Hematopoietic multipotent progenitor cell treated with erythropoietin and hydrocortisone succinate and interleukin-3 and kit ligand, for 6 days (in vitro differentiated cells): Measurements from ENCODE around the gene ALDH3B2.
"Not testable (repeated sequence)": the region's sequence is repeated elsewhere in the genome, so short reads cannot be mapped to it uniquely, and the experiment has no call there.

Experiments
- DNase-seq: peaks from one replicate; pipeline ENCODE4 v3.0.0-alpha.2; 2015

Gene ALDH3B2

DNA sequence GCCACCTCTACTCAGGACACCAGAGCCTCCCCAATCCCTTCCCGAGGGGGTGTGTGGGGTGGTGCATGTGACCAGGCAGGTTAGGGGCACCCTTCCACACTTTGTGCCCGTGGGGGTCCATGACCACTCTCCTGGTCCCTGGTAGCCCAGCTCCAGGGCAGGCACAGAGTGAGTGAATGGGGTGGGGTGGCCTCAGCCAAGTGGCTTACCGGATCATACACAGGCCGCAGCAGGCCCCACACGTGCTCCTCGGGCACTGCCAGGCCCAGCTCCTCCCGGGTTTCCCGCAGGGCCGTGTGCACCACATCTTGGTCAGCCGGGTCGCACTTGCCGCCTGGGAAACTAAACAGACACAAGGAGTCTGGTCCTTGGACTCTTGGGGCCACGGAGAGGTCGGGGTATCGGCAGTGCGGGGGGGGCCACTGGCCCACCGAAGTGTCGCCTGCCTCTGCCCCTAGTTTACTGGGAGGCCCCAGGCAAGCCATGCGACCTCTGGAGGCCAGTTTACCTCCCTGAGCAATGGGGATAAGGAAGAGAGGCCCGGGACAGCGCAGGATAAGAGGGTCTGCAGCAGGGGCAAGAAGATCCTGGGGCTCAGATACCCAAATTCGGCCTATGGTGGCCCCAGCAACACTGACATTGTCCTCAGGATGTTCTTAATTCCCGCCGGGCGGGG is 45.6 kb downstream of the ALDH3B2 start:
- no peak for DNase-seq

DNA sequence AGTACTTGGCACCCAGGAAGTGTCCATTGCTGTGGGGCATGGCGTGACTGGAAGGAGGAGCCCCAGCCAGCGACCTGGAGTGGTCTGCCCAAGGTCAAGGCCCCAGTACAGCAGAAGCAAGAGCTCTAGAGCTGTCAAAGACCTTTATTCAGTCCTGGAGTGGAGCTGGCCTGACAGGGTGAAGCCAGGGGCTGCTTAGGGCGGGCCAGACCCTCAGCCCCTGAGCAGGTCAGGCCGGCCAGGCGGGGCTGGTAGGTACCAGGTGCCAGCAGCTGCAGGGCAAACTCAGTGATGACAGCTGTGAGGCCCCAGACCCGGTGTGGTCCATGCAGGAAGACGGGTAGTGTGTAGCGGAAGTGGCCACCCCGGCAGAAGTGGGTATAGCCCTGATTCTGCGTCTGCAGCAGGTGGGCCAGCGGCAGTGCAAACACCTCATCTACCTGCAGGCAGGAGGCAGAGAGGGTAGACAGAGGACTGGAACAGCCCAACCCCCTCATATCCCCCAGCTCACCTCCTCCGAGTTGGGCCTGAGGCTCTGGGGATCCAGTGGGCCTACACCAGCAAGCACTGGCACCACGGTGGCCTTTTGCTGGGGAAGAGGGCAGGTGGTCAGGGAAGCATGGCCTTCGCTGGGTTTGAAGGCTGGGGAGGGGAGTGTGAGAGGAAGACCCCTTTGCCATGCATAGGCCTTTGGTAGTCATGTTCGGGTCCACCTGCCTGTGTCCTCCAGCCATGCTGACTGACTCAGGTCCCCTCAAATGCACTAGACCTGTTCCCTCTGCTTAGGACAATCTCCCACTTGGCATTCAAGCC is 46.4 kb downstream of the ALDH3B2 start:
- DNase-seq, result no peak

DNA sequence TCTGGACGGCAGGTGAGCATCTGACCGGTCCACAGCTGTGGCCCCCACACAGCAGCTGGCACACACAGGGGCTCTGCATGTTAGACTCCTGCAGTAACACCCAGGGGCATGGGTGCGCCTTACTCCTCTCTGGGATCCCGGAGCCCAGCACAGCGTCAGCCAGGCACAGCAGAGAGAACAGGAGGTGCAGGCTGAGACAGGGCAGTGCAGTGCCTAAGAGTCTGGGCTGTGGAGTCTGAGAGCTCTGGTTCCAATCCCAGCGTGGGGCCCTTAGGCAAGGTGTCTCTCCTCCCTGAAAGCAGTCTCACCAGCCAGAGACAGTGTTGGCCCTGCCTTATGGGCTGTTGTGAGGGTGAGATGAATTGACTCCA is 47.0 kb downstream of the ALDH3B2 start:
- DNase-seq, result no peak

DNA sequence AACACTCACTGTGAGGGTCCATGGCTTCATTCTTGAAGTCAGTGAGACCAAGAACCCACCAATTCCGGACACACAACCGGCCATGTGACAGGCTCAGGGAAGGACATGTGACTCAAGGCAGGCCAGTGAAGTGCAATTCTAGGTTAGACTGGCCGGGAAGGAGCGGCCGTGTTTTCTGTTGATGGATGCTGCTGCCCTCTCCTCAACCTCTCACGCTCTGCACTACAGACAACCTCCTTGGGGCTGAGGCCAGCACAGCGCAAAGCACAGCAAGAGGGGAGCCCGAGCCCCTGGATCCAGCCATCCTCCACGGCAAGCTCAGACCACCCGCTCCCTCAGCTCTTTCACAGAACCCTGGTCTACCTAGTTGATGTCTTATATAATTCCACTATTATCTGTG is 47.5 kb downstream of the ALDH3B2 start:
- no peak for DNase-seq

DNA sequence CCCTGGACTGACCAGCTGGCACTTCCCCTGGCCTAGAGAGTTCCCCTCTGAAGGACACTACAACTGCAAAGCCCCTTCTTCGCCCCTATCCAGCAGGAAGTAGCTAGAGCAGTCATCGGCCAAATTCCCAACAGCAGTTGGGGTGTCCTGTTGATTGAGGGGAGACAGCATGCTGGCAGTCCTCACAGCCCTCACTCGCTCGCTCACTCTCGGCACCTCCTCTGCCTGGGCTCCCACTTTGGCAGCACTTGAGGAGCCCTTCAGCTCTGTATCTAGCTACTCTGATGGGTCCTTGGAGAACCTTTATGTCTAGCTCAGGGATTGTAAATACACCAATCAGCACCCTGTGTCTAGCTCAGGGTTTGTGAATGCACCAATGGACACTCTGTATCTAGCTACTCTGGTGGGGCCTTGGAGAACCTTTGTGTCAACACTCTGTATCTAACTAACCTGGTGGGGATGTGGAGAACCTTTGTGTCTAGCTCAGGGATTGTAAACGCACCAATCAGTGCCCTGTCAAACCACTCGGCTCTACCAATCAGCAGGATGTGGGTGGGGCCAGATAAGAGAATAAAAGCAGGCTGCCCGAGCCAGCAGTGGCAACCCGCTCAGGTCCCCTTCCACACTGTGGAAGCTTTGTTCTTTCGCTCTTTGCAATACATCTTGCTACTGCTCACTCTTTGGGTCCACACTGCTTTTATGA is 48.1 kb downstream of the ALDH3B2 start:
- DNase-seq, result not testable (repeated sequence)

DNA sequence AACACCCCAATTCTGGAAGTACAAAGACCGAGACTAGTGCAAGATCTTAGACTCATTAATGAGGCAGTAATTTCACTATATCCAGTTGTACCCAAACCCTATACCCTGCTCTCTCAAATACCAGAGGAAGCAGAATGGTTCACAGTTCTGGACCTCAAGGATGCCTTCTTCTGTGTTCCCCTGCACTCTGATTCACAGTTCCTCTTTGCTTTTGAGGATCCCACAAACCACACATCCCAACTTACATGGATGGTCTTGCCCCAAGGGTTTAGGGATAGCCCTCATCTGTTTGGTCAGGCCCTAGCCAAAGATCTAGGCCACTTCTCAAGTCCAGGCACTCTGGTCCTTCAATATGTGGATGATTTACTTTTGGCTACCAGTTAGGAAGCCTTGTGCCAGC is 50.6 kb downstream of the ALDH3B2 start:
- DNase-seq, result not testable (repeated sequence)

DNA sequence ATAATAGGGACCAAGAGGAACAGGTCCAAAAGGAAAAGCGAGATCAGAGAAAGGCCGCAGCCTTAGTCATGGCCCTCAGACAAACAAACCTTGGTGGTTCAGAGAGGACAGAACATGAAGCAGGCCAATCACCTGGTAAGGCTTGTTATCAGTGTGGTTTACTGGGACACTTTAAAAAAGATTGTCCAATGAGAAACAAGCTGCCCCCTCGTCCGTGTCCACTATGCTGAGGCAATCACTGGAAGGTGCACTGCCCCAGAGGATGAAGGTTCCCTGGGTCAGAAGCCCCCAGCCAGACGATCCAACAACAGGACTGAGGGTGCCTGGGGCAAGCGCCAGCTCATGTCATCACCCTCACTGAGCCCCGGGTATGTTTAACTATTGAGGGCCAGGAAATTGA is 51.5 kb downstream of the ALDH3B2 start:
- DNase-seq, result not testable (repeated sequence)

DNA sequence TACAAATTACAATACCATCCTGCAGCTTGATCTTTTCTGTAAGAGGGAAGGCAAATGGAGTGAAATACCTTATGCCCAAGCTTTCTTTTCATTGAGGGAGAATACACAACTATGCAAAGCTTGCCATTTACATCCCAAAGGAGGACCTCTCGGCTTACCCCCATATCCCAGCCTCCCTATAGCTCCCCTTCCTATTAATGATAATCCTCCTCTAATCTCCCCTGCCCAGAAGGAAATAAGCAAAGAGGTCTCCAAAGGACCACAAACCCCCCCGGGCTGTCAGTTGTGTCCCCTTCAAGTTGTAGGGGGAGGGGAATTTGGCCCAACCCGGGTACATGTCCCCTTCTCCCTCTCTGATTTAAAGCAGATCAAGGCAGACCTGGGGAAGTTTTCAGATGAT is 52.5 kb downstream of the ALDH3B2 start:
- DNase-seq, result not testable (repeated sequence)

DNA sequence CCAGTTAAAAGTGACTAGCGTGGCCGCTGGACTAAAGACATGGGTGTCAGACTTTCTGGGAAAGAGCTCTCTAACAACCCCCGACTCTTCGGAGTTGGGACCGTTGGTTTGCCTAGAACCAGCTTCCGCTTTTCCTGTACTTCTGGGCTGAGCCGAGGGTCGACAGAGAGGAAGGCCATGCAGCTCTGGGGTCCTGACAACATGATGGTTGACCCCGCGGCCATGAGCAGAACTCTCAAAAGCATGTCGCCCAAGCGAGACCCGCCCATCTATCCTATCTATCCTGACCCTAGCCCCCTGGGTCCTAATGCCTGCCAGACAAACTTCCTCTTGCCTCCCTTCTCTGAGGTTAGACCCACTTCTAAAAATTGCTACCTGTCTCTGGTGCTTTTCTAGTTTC is 53.8 kb downstream of the ALDH3B2 start:
- not testable (repeated sequence) for DNase-seq

DNA sequence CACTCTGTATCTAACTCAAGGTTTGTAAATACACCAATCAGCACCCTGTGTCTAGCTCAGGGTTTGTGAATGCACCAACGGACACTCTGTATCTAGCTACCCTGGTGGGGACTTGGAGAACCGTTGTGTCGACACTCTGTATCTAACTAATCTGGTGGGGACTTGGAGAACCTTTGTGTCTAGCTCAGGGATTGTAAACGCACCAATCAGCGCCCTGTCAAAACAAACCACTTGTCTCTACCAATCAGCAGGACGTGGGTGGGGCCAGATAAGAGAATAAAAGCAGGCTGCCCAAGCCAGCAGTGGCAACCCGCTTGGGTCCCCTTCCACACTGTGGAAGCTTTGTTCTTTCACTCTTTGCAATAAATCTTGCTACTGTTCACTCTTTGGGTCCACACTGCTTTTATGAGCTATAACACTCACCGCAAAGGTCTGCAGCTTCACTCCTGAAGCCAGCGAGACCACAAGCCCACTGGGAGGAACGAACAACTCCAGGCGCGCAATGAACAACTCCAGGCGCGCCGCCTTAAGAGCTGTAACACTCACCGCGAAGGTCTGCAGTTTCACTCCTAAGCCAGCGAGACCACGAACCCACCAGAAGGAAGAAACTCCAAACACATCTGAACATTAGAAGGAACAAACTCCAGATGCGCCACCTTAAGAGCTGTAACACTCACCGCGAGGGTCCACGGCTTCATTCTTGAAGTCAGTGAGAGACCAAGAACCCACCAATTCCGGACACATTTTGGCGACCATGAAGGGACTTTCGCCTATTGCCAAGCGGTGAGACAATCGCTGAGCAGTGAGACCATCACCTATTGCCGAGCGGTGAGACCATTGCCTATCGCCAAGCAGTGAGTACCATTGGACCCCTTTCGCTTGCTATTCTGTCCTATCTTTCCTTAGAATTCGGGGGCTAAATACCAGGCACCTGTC is 54.5 kb downstream of the ALDH3B2 start:
- DNase-seq, result not testable (repeated sequence)

DNA sequence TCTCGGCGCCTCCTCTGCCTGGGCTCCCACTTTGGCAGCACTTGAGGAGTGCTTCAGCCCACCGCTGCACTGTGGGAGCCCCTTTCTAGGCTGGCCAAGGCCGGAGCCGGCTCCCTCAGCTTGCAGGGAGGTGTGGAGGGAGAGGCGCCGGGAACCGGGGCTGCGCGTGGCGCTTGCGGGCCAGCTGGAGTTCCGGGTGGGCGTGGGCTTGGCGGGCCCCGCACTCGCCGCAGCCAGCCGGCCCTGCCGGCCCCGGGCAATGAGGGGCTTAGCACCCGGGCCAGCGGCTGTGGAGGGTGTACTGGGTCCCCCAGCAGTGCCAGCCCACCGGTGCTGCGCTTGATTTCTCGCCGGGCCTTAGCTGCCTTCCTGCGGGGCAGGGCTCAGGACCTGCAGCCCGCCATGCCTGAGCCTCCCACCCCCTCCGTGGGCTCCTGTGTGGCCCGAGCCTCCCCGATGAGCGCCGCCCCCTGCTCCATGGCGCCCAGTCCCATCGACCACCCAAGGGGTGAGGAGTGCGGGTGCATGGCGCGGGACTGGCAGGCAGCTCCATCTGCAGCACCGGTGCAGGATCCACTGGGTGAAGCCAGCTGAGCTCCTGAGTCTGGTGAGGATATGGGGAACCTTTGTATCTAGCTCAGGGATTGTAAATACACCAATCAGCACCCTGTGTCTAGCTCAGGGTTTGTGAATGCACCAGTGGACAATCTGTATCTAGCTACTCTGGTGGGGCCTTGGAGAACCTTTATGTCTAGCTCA is 55.3 kb downstream of the ALDH3B2 start:
- DNase-seq, result not testable (repeated sequence)

DNA sequence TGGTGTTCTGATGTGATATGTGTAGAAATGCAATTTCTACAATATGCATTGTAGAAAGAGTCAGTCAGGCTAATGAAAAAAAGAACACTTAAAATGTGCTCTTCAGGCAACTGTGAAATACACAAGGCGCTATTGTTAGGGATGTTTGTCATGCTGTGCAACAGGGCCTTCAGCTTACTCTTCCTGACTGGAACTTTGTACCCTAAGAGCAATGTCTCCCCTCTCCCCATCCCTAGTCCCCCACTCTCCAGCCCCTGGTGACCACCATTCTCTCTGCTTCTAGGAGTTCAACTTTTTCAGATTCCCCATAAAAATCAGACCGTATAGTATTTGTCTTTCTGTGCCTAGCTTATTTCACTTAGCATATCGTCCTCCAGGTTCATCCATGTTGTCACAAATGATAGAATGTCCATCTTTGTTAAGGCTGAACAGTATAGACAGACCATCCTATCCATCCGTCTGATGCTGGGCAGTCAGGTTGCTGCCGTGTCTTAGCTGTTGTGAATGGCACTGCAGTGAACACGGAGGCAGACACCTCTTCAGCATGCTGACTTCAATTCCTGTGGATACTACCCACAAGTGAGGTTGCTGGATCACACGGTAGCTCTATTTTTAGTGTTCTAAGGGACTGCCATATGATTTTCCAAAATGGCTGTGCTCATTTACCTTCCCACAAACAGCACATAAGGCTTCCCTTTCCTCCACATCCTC is 57.0 kb downstream of the ALDH3B2 start:
- no peak for DNase-seq

DNA sequence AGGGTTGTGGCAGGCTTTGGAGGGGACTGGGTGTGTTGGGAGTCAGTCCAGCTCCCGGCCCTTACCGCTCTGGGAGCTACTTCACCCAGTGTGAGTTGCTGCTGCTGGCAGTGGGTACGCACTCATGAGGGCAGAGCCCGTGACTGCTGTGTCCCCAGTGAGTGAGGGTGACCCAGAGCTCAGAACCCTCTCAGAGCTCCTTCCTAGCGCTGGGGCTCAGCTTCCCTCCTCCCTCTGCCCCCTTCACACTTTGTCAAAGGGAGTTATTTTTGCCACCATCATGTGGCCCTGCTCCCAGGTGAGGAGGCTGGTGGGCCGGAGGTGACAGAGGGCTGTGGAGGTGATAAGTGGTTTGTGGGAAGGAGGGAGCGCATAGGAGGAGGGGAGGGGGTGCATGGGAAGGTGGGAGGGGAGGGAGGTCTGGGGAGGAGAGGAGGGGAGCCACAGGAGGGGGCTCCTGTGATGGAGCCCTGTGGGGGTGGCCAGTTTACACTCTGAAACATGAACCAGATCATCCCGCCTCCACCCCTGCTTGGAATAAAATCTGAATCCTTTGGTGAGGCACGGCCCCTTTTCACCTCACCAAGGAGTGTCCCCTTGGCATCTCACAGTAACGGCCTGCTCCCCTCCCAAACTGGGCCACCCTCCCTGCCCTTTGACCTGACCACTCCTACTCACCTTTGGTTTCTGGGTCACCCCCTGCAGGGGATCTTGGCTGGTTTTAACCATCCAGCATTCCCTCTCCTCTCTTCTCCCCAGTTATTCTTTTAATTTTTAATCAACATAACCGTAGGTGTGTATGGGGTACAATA is 57.8 kb downstream of the ALDH3B2 start:
- no peak for DNase-seq

DNA sequence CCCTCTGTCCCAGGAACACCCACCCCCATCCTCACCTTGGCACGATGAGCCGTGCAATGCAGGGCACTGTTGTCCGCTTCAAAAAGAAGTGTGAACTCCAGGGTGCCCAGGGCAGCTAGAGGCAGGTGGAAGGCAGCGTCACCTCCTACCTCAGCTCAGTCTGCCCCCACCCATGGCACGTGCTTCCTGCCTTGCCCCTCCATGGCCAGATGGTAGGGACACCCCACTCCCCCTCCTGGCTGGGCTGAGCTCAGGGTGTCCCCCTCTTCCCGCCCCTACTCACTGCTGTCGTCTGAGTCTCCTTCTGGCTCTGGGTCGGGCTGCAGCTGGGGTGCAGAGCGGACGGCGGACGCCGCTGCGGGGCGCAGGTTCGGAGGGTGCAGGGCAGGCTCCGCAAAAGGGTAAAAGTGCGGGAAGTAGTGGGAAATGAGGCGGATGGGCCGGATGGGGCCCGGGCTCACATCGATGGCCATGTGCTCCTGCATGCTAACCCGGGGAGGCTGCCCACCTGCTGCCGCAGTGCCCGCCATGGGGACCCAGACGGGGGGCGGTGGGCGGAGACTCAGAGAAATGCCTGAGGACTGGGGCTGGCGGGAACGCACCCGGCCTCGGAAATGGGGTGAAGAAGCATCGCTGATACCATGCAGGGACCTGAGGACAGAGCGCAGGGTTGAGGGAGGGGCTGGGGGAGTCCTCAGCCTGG is 58.5 kb downstream of the ALDH3B2 start:
- no peak for DNase-seq

DNA sequence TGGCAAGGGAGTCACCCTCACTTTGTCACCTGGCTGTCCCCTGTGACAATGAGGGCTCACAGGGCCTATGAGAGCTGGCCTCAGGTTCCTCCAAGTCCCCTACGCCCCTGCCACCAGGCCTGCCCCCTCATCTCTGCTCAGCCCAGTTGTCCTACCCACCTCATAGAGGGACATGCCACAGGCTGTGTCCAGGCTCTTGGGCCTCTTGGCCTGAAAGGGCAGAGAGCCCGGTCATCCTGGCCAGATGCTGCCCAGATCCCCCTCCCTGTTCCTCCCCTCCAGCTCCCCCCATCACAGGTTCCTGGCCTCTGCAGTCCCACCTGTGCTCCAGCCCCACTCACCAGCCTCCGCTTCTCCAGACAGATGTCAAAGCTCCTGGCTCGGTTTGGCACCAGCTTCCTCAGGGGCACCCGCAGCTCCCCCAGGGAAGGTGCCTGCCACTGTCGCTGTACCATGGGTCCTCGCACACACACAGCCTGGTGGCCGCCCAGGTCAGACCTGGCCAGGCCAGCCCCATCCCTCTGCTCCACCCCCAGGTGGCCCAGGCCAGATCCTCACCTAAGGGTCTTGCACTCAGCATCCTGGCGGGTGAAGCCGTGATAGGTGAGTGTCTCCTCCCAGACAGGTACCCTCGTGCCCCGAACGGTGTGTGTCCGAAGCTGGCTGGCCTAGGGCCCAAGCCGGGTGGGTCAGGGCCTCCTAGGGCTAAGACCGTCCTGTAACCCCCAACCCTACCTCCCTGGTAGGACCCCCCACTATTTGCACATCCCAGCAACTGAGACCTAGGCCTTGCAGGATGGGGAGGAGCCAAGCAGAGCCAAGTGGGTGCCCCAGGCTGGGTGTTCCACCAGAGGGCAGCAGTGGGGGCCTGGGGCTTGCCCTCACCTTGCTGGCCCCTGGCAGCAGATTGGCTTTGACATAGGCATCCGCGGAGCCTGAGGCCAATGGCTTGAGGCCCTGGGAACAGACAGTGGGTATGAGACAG is 59.4 kb downstream of the ALDH3B2 start:
- peak; percentile 78 for DNase-seq

DNA sequence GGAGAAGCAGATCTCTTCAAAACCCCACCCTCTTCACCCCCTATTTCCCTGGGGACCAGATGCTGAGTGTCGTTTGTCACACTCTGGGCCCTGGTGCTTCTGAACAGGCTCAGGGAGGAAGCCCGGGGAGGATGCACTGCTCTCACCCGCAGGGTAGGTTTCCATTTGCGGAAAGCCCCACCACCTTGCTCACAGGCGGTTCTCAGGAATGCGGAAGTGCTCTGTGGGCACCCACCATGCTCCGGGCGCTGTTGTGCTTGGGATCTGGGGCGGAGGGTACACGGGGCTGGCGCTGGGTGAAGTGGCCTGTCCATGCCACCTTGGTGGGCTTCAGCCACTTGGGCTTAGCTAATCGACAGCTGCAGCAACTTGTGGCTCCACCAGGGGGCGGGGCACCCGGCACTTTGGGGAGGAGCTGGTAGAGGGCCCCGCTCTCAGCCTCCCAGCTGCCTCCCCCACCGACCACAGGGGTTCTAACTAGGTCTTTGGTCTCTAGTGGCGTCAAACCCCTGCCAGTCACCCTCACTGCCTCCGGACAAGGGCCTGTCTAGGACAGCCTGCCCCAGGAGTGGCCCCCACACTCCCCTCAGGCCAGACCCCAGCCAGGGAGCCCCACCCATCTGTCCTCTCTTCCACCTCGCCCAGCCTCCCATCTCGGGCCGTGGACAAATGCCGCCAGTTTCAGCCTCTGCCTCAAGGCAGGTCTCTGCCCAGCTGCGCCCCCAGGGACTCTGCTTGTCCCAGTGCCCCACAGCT is 60.3 kb downstream of the ALDH3B2 start:
- peak; percentile 80 for DNase-seq

DNA sequence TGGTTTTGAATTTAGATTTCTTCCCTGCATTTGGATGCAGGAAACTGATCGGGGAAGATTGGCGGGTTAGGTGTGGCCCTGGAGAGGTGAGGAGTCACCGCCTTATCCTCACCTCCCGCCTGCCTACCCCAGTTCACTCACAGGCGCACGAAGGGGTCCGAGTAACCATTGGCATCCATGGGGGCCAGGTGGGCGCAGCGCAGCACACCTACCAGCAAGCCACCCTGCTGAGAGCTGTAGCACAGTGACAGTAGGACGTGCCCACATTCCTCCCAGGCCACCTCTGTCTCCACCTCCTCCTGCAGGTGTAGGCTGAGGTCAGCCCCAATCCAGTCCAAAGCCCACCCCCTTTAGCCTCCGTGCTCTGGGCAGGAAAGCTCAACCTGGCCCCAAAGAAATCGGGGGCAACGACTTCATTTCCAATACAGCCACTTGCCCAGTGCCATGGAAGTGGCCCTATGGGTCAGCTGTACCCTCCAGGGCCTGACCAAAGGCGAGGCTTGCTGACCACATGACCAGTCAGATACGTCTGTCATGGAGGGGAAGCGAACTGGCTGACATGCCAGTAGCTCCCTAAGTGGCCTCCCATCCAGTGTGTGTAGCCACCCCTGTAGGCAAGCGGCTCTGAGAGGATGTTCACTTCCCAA is 61.0 kb downstream of the ALDH3B2 start:
- DNase-seq, result no peak
